CD4-positive, alpha-beta T cell treated with Interleukin-6 for 4 hours (primary cell): ENCODE measurements around the gene BMP8A.
"Not testable (repeated sequence)": the region's sequence is repeated elsewhere in the genome, so short reads cannot be mapped to it uniquely, and the experiment has no call there.

ENCODE experiments used
- DNase-seq: peaks from one replicate; pipeline ENCODE4 v3.0.0-alpha.2; 2020; ENCODE audit warnings: mixed read lengths

Gene BMP8A

GRCh38 chr1:39508266-39508665 lies 16.8 kb downstream of the BMP8A start:
- DNase-seq, result no peak

DNA sequence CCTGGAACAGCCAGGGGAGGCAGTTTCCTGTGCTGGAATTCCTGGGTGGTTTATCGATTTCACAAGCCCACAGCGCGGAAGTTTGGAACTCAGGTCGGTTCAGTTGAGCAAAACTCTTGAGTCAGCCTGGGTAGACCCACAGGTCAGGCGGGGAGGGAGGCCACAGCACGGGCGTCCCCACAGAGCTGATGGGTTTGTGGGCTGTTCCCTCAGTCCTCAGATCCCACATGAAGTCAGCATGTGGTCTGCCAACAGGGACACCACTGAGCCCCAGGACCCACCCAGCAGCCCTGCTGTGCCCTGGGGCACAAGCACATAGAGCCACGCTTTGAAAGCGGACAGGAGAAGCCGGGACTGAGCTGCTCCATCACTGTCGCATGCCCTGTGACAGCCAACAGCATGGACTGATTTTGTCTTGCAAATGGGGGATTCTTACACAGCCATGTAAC lies 17.4 kb downstream of the BMP8A start:
- no peak for DNase-seq

DNA sequence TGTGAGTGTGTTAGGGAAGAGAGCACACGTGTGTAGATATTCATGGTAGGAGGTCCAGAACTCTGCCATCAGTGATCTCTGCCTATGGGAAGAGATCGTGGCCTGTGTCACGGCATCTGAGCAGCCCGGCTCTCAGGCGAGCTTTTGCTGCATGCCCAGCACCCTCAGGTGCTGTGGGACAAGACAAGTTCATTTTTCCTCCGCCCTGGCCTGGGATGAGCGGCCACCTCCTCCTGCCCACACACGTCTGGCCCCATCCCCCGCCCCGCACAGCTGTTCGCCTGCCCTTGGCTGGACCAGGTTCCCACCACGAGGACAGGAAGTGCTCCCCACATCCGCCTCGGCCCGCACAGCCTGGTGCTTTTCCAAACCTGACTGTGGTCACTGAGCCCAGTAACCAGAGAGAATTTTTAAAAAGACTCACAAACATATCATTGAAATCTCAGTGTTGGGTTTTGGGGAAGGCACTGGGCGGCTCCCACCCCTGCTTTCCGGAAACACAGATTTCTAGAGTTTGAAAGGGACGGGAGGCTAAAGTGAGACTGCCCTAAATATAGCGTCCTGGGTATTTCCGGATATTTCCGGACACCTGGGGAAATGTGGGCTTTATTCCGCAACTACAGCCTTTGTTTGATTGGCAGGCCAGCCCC lies 18.0 kb downstream of the BMP8A start:
- peak; percentile 8 for DNase-seq

DNA sequence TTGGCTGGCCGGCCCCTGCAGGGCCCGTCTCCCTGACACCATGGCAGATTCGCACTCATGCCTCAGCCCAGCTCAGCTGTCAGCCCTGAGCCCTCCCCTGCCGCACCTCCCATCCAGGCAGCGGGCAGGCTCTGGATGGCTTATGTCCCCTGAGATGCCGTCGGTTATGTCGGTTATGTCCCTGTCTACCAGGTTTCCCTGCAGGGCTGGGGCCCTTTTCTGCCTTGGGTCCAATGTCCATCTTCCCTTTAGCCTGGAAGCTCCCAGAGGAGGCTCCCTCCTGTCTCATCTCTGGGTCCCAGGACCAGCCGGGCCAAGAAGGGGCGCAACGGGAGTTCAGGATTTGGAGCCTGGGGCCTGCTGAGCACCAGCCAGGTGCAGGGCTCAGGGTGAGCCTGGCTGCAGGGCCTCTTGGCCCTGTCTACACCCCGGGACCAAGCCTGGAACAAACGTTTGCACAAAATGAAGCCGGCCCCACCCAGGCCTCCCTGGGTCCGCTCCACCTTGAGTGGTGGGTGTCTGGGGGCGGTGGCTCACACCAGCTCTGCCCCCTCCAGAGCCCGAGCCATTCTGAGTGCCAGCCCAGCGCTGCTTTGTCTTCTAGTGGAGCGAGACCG lies 19.2 kb downstream of the BMP8A start:
- DNase-seq, result not testable (repeated sequence)

DNA sequence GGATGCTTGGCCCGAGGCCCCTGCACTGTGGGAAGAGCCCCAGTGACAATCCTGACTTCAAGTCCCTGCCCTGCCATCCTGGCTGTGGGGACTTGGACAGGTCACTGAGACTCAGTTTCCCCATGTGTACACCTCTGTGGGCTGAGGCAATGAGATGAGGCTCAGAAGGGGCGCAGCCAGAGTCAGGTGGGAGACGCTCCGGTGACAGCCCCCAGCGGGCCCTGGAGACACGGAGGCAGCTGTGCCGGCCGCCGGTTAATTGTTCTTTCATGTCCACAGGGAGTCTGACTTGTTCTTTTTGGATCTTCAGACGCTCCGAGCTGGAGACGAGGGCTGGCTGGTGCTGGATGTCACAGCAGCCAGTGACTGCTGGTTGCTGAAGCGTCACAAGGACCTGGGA lies 20.0 kb downstream of the BMP8A start:
- DNase-seq, result not testable (repeated sequence)

DNA sequence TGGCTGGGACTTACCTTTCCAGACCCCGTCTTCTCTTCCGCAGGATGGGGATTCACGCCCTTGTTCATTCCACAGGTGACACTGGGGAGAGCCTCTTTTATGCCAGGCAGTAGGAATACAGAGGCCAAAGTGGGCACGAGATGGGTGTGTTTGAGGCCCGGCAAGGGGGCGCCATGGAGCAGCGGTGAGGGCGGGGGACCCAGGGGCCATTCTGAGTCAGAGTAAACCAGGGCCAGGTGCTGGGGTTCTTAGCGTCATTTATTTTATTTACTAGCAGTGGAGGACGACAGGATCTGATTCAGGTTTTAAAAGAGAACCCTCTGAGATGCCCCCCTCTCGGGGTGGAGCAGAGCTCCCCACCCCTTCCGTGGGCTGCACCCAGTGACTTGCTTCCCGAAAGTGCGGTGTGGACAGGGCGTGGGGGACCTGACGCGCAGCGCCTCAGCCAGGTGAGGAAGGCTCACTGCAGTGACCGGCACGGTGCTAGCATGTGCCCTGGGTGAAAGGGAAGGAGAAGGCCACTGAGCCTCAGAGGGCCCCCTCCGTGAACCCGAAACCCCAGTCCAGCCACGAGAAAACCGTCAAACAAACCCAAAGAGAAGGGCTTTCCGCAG lies 20.9 kb downstream of the BMP8A start:
- DNase-seq, result not testable (repeated sequence)

GRCh38 chr1:39514710-39515124 lies 23.3 kb downstream of the BMP8A start:
- not testable (repeated sequence) for DNase-seq

GRCh38 chr1:39515131-39516086 lies 24.0 kb downstream of the BMP8A start:
- not testable (repeated sequence) for DNase-seq

DNA sequence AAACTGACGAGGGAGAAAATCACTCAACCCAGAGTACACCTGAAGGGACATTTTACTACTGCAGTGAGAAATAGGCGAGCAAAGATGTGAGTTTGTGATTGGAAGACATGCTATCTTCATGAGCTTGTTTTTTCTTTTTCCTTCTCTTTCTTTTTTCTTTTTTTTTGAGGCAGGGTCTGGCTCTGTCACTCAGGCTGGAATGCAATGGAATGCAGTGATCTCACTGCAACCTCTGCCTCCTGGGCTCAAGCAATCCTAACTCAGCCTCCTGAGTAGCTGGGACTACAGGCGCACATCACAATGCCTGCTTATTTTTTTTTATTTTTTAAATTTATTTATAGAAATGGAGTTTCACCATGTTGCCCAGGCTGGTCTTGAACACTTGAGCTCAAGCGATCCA lies 25.4 kb downstream of the BMP8A start:
- DNase-seq, result not testable (repeated sequence)

GRCh38 chr1:39517936-39518335 lies 26.5 kb downstream of the BMP8A start:
- DNase-seq, result not testable (repeated sequence)

- DNase-seq, result not testable (repeated sequence)
Observed at GRCh38 chr1:39519376-39519775, 27.9 kb downstream of the BMP8A start.

DNA sequence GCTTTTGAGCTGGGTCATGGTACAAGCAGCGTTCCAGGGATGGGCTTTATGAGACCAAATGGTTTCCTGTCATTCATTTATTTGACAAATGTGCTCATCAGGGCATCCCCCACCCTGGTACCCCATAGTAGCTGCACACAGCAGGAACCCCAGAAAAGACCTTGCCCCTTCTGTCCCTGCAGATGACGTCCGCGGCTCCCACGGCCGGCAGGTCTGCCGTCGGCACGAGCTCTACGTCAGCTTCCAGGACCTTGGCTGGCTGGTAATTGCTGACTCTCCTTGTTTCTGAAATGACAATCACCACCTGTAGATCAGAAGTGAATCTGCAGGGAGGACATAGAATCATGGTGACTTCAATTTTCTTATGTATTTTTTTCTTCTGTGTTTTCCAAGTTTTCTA lies 30.8 kb downstream of the BMP8A start:
- DNase-seq, result not testable (repeated sequence)

GRCh38 chr1:39522661-39523567 lies 31.5 kb downstream of the BMP8A start:
- DNase-seq, result no peak

GRCh38 chr1:39524171-39524570 lies 32.7 kb downstream of the BMP8A start:
- DNase-seq, result no peak

DNA sequence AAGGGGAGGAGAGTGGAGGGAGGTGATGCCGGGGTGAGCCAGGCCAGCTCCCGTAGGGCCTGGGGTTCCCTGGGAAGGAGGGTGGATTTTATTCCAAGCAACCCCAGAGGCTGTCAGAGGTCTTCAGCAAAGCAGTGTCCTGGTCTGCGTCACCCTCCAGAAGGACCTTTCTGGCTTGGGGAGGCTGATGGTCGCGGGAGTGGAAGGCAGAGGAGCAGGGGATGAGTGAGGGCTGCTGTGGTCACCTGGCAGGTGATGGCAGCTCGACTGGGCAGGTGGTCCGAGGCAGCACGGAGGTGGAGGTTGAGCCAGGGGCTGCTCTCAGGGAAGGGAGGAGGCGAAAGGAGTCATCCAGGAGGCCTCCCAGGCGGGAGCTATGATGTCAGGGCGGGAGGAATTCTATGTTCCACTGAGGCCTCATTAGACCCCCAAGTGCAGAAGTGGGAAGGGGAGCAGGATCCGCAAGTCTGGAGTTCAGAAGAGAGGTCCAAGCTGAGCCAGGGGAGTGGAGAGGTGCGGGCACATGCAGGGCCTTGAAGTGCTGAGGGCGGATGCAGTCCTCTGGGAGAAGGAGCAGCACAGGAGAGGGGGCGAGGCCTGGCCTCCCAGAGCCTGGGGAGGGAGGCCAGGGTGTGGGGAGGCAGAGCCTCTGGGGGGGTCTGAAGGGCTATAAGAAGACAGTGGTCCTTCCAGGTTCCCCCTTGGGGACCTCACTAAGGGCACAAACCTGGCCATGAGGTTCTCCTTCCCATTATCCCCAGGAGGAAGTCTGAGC lies 33.3 kb downstream of the BMP8A start:
- no peak for DNase-seq

DNA sequence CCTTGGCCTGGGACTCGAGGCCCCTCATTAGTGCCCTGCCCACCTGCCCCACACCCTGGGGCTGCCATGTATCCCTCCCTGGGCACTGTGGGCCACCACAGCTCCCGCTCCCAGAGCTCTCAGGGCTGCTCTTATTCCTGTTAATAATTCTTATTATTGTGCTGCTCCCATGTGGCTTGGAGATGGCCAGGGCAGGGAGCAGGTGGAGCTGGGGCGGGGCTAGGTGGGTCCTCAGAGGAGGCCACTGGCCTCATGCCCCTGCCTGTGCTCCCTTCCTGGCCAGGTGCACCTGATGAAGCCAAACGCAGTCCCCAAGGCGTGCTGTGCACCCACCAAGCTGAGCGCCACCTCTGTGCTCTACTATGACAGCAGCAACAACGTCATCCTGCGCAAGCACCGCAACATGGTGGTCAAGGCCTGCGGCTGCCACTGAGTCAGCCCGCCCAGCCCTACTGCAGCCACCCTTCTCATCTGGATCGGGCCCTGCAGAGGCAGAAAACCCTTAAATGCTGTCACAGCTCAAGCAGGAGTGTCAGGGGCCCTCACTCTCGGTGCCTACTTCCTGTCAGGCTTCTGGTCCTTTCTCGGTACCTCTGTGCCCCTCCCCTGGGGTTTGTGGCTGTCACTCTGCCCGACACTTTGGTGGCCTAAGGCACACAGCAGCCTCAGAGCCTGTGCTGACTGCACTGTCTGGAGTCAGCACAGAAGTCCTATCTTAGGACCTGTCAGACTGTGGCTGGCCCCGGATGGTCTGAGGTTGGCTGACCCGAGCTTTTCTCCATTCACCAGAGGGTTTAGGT lies 34.1 kb downstream of the BMP8A start:
- peak; percentile 13 for DNase-seq

DNA sequence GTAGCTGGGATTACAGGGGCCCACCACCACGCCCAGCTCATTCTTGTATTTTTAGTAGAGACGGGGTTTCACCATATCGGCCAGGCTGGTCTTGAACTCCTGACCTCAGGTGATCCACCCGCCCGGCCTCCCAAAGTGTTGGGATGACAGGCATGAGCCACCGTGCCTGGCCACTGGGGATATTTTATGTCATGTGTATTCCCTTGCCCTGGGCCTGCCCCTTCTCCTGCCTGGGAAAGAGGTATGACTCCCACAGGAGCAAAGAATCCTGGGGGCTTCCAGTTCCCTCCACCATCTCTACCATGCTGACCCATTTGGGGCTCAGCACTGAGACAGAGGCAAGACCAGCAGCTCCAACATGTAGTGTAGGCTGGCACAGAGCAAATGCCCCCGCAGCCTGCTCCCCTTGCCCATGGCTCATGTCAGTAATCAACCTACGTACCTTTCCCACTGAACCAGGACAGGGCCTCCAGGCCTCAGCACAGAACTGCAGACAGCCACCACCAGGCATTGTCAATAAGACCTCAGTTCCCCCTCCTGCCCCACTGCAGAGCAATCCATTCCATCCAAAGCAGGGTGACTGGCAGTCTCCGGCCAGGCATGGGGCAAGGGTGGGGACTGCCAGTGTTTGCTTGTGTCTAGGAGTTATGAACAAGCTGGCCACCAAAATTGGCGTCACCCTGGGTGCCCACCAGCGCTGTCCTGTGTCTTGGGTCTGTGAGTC lies 35.2 kb downstream of the BMP8A start:
- DNase-seq, result no peak

DNA sequence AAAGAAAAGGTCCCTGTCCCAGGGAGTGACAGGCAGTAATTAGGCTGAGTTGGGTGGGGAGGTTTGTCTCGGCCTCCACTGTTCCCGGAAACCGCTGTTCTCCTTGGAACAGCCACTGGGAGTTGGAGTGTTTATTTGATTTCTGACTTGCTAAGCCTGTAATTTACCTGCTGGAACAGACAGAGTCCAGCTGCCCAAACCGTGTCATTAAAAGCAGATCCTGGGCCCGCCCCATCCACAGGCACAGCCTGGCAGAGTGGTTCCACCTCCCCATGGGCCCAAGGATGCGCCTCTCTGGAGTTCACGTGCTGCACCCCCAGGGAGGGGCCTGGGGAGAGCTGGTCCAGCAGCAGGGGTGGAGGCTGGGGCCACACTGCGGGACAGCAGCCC lies 35.7 kb downstream of the BMP8A start:
- DNase-seq, result not testable (repeated sequence)

GRCh38 chr1:39528082-39528481 lies 36.6 kb downstream of the BMP8A start:
- no peak for DNase-seq
